Inflammatory macrophage treated with lipopolysaccharide for 4 hours (primary cell): ENCODE data around the gene CACNB2.

Experiments
- DNase-seq: peaks from one replicate; pipeline ENCODE4 v3.0.0-alpha.2; 2020

The CACNB2 gene

DNA sequence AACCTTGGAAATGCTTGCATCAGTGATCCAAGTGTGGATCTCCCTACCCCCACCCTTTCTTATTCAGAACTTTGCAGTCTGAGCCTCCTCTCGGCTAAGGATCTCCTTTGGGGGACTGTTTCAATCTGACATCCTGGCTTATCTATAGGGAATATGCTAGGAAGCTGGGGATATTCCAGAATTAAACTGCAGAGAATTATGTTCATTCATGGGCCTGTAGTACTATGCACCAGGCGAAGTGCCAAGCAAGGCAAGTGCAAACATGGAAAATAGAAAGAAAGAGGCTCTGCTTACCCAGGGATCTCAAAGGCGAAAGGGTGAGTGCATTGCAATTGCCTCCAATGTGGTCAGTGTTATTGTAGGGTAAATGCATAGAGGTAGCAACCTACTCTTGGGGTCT, 96.5 kb downstream of the CACNB2 start:
- DNase-seq: no peak

DNA sequence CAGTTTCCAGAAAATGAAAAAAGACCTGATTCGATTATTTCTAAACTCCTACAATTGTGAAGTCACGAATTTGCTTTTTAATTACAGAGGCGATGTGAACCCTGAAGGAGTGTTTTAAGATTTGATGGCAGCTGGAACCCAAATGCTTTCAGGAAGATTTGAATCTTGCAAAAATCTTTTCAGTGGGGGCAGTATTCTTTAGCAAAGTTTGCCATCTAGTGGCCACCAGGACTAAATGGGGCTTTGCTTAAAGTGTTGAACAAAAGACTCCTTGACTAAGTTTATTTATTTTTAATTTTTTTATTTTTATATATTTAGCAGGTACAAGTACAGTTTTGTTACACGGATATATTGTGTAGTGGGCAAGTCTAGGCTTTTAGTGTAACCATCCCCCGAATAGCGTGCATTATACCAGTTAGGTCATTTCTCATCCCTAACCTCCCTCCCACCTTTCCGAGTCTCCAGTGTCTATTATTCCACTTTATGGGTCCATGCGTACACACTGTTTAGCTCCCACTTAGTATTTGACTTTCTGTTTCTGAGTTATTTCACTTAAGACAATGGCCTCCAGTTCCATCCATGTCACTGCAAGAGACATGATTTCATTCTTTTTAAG, 98.8 kb downstream of the CACNB2 start:
- peak; percentile 51 for DNase-seq

DNA sequence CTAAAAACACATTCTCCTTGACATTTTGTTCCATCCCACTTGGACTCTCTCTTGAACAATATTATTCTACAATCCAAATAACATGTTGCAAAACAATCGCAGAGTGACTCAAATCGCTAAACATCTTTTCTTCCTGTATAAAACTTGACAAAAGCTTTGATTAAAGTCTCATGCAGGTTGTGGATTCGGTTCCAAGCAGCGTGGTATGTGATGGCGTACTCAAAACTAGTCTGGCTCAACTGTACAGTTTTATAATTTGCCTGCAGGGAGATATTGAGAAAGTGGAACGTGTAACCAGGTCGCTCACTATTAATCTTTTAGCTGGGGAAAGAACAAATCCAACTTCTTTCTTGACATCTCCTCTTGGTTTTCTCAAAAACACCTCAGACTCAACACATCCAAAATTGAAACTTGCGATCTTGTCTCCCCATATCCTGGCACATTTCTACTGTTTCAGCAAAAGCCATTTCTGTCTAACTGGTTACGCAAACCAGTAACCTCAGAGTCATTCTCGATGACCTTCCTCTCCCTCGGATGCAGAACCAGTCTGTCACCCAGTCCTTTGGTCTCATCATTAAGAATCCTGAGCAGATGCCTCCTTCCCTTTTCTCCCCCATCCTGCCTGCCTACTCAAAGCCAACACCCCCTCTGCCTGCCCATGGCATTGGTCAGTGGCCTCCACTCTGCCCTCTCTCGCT, 100.1 kb downstream of the CACNB2 start:
- DNase-seq: peak; percentile 63

DNA sequence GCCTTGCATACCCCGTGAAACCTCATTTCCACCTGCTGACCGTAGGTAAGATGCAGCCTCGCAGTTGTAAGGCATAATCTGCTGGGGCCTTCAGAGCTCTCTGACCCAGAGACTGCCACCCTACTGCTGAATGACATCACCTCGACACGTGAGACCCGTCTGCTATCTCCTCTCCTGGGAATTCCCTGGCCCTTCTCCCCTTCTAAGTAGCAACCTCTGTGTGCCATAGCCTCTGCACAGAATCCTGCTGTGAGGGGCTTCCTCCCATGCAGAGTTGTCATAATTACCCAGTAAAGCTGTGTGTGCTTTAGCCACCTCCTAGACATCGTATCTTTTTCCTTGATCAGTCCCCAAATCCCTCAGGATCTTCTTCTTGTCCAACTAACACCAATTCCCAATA, 106.7 kb downstream of the CACNB2 start:
- no peak for DNase-seq

DNA sequence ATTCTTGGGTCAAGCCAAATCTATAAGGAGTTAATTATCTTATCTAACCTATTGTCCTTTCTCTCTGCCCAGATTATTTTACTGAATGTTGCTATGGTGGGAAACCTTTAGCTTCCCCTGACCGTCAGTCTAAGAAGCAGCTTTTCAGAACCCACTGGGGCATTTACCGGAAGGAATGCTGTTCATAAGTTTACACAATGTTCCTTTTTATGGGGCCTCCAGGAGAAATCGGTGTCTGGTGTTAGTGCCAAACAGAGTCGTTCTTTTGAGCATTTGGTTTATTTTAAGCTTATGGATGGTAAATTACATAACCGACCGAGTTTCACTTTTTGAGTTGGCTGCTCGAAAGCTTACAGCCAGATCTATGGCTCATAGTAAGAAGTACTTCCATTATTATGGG, 111.9 kb downstream of the CACNB2 start:
- no peak for DNase-seq

DNA sequence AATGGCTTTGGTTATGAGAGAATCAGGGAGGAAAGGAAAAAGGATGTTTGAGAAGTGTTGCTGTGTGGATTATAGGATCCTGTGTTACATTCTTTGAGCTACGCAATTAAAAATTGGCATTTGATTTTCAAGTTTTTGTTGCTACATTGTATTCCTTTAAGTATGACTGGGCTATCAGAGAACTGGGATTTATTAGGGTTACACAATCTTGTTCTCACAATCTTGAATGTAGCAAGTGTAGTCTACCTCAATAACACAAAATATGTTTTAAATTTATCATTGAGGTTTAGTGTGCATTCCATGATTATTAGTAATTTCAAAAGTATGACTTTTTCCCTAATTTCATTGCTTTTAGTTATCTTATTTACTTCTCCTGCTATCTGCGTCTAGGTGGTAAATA, 113.9 kb downstream of the CACNB2 start:
- no peak for DNase-seq

DNA sequence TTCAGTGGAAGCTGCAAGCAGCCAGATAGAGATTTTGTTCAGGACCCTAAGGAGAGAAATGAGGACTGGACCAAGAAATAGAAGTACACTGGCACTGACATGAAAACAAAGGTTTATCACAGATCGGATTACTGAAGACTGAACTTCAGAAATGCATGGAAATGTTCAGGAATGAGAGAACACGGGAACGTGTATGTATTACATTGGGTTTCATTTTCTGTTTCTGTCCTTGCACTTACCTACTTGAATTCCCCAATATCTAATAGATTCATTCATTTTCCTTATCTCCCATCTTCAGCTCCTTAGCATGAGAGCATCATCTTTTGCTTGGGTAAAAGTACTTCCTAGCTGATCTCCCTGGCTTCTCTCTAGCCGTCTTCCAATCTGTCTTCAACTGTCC, 114.5 kb downstream of the CACNB2 start:
- DNase-seq: no peak

DNA sequence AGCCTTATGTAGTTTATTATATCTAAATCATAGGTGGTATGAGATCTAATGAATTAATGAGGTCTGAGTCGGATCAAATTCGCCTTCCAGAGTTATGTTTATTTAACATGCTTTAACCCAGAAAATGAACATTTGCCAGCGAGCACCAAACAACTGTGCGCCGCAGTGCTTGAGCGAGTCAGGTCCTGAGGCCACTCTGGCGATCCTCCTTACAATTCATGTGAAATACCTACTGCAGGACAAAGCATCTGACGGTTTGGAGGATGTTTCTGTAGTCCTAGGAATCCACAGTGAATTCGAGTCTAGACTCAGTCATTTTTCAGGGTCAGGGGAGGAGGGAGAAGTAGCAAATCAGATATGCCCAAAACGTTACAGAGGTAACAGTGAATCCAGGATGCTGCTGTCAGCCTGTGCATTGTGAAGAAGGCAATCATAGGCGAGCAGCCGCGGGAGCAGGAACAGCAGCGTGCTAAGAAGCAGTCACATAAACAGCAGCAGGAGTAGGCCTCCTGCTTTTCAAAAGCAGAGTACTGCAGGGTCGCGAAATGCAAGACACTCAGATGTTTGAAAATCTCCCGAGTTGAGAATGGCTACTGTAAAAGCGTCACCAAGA, 120.2 kb downstream of the CACNB2 start:
- DNase-seq: no peak

DNA sequence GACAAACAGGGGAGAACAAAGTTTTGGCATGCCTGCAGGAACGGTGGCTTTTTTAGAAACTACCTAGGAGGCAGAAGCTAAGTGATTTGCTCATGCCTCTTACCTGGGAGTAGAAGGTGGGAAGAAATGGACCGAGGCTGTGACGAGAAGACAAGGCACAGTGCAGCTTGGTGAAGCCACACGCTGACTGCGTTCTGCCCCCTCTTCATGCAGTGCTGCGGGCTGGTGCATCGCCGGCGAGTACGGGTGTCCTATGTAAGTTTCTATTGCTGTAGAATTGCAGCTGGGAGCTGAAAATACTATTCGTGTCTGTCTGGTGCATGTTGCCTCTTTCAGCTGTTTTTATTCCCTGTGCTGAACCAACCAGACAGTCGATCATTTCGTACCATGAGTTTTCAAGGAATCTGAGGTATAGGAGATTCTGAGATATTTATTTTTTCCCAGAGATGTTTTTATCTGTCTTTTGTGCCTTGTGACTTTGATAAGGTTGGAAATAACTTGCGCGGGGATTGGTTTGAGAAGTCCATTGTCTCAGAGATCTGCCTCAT, 120.9 kb downstream of the CACNB2 start:
- DNase-seq: no peak

DNA sequence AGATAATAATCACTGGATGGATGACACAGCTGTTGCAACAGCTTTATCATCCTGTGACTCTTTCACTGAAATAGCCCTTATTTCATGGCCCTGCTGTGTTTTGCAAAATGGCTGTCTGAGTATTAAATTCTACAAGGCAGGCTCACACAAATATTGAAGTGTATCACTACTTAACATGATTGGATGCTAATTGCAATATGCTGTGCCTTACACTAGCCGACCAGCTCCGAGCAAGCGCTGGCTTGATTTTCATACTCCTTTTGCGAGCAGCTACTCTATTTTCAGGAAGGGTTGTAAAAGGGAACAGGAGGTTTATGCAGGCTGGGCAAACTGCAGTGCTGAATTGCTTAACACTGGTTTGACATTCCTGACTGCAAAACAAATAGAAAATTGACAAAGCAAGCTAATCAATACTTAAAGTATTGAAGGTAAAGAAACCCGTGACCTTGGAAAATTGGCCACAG, 121.6 kb downstream of the CACNB2 start:
- no peak for DNase-seq

DNA sequence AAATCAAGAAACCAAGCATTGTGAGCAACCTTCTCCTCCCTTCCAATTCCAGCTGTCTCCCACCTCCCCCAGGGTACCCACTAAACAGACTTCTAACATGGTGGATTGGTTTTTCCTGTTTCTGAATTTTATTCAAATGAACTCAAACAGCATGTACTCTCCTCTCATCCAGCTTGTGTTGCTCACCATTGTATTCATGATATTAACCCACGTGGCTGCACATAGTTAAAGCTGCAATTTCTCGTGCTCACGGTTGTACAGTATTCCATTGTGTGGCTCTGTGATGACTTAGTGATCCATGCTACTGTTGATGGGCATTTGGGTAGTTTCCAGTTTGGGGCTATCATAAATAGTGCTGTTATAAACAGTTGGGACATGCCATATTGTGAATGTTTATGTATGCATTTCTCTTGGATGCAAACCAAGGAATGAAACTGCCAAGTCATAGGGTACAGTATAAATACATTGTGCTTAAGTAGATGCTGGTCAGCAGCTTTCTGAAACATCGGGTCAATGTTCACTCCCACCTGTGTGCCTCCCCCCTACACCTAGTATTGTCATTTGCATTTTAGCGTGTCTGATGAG, 124.3 kb downstream of the CACNB2 start:
- DNase-seq: no peak

DNA sequence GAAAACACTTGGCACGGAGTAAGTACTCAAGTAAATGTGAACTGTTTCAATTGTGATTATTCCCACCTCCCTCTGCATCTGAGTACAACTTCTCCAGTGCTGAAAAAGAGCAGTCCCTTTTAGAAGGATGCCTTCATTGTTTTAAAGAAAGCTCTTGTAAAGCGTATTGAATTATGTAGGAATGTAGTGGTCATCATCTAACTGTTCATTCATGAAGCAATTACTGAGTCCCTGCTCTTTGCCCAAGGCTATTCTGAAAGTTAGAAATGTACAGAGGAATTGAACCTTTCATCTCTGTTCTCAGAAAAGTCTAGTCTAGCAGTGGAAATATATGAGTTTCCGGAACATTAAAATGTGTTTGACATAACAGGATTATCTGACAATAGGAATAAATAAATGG, 127.8 kb downstream of the CACNB2 start:
- DNase-seq: no peak

DNA sequence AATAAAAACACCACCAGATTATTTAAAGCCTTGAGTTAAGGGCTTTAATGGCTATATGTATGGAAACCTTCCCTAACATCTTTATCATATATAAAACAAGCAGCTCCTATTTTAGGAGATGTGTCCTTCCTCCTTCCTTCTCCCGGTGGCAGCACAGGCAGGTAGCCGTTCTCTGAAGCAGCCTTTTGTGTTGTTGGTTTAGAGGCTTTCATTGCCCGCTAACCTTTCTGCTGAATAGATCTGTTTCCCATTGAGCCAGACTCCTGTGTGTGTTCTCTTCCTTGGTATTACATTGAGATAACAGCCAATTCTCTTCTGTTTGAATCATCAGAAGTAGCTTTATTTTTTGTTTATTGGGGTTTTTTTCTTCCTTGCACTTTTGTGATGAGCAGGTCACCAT, 131.3 kb downstream of the CACNB2 start:
- no peak for DNase-seq

DNA sequence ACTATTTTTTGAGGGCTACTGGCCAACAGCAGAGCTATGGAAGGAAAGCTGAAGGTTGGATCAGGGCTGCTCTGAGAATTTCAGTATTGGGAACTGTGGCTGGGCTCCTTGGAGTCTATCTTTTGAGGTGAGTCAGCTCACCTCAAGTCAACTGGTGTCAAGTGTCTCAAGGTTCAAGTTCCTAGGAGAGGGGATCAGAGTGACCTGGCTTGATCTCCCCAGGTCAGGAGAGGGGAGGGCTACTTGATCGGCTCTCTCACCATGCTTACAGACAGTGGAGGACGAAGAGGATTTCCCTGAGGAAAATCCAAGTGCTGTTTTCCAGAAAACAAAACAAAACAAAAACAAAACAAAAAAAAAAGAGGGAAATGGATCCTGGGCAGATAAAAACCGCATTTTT, 132.8 kb downstream of the CACNB2 start:
- no peak for DNase-seq

DNA sequence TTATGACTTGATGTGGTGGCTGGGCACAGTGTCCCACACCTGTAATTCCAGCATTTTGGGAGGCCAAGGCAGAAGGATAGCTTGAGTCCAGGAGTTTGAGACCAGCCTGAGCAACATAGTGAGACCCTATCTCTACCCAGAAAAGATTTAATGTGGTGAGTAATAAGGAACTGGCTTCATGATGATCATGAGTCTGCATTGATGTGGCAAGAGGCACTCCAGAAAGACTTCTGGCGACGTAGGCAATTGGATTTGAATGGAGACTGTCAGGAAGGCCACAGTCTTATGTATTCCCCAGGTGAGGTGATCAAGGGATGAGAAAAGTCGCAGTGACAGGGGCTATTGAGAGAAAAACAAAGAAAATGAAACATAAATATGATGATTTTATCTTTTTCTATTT, 138.0 kb downstream of the CACNB2 start:
- peak; percentile 45 for DNase-seq

DNA sequence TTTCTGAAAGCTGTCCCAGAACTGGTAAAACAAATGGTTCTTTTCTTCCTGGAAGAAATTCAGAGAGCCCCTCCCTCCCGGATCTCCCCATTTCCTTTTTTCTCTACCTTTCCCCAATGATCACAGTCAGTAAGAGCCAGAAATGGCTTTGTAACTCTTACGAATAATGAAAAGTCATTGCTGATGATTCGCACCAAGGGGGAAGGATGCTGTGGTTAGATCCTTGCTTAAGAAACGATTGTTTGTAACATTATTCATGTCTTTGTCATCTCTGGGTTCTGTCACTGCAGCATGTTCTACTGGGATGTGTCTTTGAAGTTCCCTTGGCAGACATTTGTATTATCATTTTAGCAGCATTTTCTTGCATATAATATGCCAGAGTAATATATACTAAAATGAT, 138.9 kb downstream of the CACNB2 start:
- DNase-seq: peak; percentile 83

DNA sequence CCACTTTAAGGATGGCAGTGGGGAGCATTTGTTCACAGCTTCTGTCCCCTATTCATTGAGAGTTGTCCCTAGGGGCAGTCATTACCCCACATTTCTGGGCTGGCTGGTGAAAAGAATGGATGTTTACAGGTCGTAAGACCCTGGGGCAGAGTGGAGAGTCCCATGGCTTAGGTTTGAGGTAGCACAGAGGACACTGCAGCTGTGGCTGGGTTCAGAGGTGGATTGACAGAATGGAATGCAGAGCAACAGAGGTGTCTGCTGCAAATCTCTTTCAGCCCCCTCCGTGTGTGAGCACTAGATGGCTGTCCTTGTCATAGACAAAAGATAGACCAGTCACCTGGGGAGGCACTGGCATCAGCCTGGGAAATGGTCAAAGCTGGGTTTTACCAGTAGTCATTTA, 141.9 kb downstream of the CACNB2 start:
- no peak for DNase-seq

DNA sequence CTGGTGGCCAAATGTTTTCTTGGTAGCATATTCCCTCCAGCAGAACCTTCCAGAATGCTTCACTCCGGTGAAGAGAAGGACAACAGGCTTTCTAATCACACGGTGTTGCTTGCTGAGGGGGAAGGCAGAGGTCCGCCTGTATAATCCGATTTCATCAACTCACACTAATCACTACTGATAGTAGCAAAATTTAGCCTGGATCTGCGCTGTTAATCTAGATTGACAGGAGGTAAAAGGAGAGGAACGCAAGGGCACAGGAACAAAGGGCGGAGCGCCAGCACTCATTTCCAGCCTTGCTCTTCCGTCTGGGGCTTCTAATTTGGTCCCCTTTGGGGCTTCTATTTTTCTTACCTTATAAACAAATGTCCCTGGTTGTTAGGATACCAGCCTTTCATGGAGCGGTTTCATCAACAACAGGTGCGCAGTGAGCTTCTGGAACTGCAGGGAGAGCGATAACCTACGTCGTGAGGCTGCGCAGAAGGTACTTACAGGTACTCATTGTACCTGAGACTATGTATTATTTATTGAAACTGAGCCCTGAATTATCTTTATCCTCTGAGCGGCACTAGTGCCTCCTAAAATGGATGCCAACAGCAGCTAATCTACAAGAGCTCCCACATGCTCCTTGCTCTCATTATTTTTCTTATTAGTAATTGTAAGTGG, 150.6 kb downstream of the CACNB2 start:
- DNase-seq: no peak

DNA sequence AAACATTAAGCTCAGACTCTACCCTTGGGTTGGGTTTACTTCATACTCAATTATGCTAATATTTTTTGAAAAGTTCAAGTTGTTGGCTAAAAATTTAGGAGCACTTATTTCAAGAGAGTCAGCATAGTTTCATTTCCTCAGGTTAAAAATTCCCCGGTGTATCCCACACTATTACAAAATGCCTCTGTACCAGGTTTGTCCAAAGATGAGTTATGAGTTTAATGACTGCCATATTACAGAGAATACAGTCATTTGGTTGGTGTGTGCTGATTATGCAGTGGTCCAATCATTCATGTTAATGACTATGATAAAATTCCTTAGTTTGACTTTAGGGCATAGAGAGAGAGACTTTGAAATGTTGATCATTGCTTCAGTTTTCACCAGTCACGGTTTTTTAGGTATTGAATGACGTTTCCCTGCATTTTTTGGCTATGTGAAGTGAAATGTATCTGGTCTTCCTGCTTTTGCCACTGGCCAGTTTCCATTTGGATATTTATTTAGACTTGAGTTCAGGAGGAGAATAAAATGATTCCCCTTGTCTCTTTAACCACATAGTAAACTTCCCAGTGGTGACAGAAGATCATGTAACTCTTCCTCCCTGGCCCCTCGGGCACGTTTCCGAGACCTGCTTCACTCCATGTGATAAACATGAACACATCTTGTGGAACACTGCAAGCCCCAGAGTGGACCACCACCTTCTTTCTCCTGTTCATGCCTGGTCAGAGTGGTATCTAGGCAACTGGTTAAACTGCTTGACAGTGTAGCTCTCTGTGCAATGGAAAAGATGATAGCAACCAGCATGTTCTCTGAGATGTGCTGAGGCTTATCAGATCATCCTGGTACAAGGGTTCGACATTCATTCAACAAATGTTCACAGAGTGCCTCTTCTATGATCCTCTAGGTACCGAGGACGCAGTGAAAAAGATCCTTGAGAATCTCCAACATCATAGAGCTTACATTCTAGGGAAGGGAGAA, 153.6 kb downstream of the CACNB2 start:
- peak; percentile 56 for DNase-seq

DNA sequence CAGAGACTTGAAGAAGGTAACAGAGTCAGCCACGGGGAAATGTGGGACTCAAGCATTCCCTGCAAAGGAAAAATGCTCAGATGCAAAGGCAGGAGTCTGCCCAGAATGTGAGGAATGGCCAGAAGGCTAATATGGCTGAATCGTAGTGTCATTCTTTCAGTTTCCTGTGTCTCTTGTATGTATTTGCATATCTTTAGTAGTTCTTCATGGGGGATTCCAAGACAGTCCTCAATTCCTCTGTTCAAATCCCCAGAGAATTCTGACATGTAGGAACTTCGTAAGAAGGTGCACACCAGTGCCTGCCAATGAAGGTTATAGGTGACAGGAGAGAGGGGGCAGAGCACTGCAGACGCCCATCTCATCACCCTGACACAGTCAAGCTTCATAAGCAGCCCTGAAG, 154.4 kb downstream of the CACNB2 start:
- DNase-seq: no peak

DNA sequence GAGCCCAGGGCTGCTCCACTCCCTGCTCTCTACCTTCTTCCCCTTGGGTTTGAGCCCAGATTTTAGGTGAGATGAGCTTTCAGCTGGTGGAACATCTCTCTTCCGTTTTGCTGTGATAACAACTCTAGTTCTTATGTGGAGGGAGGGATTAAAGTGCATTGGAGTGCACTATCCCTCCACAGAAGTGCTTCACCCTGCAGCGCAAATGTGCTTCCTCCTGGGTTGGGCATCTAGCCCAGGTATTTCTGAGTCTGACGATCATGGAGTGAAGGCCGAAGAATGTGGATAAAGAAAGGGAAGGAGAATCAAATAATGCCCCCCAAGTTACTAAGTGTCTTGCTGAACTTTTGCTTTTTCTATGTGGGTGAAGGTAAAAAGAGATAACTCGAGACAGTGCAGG, 157.4 kb downstream of the CACNB2 start:
- DNase-seq: no peak

DNA sequence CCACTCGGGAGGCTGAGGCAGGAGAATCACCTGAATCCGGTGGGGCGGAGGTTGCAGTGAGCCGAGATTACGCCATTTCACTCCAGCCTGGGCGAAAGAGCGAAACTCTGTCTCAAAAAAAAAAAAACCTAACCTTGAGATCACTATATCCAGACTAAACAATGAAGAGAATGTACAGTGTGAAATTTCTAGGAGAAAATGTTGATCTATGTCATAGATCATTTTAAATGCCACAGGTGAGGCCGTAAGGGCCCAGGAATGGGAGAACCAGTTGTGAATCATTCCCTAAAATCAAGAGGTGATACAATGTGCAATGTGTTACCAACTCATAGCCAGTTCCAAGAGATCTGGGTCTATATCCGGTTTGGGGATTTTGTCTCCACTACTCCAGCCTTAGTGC, 158.0 kb downstream of the CACNB2 start:
- DNase-seq: no peak
